Measurements from ENCODE around the gene DENND2A.

GRCh38 chr7:140533394-140533872 lies 107.2 kb downstream of the DENND2A start:
- TF ChIP-seq, protein P1, sequence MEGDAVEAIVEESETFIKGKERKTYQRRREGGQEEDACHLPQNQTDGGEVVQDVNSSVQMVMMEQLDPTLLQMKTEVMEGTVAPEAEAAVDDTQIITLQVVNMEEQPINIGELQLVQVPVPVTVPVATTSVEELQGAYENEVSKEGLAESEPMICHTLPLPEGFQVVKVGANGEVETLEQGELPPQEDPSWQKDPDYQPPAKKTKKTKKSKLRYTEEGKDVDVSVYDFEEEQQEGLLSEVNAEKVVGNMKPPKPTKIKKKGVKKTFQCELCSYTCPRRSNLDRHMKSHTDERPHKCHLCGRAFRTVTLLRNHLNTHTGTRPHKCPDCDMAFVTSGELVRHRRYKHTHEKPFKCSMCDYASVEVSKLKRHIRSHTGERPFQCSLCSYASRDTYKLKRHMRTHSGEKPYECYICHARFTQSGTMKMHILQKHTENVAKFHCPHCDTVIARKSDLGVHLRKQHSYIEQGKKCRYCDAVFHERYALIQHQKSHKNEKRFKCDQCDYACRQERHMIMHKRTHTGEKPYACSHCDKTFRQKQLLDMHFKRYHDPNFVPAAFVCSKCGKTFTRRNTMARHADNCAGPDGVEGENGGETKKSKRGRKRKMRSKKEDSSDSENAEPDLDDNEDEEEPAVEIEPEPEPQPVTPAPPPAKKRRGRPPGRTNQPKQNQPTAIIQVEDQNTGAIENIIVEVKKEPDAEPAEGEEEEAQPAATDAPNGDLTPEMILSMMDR (IDR thresholded peaks at IDR 0.05; ENCODE audit: insufficient read depth, low read length): no peak
- TF ChIP-seq POLR2AphosphoS5 (IDR thresholded peaks at IDR 0.05; ENCODE audit: low read depth): no peak
- TF ChIP-seq, protein P2, sequence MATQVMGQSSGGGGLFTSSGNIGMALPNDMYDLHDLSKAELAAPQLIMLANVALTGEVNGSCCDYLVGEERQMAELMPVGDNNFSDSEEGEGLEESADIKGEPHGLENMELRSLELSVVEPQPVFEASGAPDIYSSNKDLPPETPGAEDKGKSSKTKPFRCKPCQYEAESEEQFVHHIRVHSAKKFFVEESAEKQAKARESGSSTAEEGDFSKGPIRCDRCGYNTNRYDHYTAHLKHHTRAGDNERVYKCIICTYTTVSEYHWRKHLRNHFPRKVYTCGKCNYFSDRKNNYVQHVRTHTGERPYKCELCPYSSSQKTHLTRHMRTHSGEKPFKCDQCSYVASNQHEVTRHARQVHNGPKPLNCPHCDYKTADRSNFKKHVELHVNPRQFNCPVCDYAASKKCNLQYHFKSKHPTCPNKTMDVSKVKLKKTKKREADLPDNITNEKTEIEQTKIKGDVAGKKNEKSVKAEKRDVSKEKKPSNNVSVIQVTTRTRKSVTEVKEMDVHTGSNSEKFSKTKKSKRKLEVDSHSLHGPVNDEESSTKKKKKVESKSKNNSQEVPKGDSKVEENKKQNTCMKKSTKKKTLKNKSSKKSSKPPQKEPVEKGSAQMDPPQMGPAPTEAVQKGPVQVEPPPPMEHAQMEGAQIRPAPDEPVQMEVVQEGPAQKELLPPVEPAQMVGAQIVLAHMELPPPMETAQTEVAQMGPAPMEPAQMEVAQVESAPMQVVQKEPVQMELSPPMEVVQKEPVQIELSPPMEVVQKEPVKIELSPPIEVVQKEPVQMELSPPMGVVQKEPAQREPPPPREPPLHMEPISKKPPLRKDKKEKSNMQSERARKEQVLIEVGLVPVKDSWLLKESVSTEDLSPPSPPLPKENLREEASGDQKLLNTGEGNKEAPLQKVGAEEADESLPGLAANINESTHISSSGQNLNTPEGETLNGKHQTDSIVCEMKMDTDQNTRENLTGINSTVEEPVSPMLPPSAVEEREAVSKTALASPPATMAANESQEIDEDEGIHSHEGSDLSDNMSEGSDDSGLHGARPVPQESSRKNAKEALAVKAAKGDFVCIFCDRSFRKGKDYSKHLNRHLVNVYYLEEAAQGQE (IDR thresholded peaks at IDR 0.05; ENCODE audit: insufficient replicate concordance, low read depth): no peak

Measured in HL-60 (cell line).